Measurements from ENCODE around the gene EDA. TPM values are rescaled to one million over a fixed set of nuclear protein-coding genes. Genes with fewer than 3 reads are reported as not detected.

EDA gene
- total RNA-seq, 4 donors from 2014 or later = 0.37 to 12.4 (median 3.8) TPM

DNA sequence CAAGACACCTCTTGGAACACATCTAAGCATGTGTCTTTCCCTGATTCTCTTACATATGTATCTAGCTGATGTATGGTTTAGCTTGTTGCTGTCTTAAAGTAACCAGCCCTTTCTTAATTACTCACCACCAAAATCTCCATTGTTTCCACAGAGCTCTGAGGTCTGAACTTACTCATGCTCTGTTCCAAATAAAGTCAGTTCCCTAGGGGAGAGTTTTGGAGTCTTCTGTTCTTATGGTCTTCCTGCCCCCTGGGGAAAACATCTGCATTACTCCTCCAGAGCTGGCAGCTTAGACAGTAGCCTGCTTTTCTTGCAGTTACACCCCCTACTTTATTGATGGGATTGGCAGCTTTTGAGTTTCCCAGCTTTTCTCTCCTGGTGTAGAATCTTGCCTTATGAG, 125.8 kb downstream of the EDA start:
- H3K36me3 ChIP-seq = no peaks in the 10 kb centered on the region
- TF ChIP-seq POLR2A (IDR thresholded peaks at IDR 0.05) (no peak), POLR2AphosphoS5 (IDR thresholded peaks at IDR 0.05) (no peak), EP300 (IDR thresholded peaks at IDR 0.05; ENCODE audit: low read depth) (no peak), CTCF (IDR thresholded peaks at IDR 0.05) (no peak)
- H3K27ac ChIP-seq = no peak overlapping the region

DNA sequence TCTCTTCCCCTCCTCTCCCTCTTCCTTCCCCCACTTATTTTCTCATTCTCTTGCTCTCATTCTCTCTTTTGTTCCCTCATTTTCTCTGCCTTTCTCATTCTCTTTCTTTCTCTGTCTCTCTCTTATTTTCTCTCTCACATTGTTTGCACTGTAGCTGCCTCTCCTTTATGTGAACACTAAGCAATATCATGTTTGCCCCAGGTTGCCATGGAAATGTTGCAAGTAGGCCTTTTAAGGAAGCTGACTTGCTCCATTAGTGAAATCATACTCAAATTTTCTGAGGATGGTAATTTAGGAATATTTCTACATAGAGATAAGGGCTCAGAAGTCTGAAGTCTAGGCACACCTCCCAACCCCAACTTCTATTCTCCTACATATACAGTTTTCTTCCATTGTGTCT, 130.1 kb downstream of the EDA start:
- Histone ChIP-seq H3K36me3 (no peaks in the 10 kb centered on the region), H3K4me3 (no peak overlapping the region), H3K27me3 (no peaks in the 10 kb centered on the region), H3K4me1 (no peaks in the 10 kb centered on the region), H3K9me3 (no peaks in the 10 kb centered on the region), H3K27ac (no peak overlapping the region)
- no peak for TF ChIP-seq CTCF (IDR thresholded peaks at IDR 0.05)
- in situ Hi-C loops (cut with MboI; ENCODE audit: low pct_ligation_motif_present in 1 of 4, low pct_unique_long_range_greater_than_20kb in 1 of 4, low sequenced_read_pairs in 3 of 4) = no loop called here
- DNase-seq = no peak
- intact Hi-C loops (cut with DNase I; ENCODE audit: low total_unique reads) = no loop called here

More for the DNA sequence above, 125.8 kb downstream of the EDA start:
- no peak for DNase-seq
- no peaks in the 10 kb centered on the region for H3K9me3 ChIP-seq
- in situ Hi-C loops (cut with MboI; ENCODE audit: low pct_ligation_motif_present in 1 of 4, low pct_unique_long_range_greater_than_20kb in 1 of 4, low sequenced_read_pairs in 3 of 4) = no loop called here
- H3K4me3 ChIP-seq = no peak overlapping the region
- H3K27me3 ChIP-seq = no peaks in the 10 kb centered on the region
- intact Hi-C loops (cut with DNase I; ENCODE audit: low total_unique reads) = no loop called here
- H3K4me1 ChIP-seq = no peaks in the 10 kb centered on the region

GRCh38 chrX:69748055-69748454, 132.1 kb downstream of the EDA start:
- Histone ChIP-seq H3K36me3 (no peaks in the 10 kb centered on the region), H3K4me1 (no peaks in the 10 kb centered on the region), H3K9me3 (no peaks in the 10 kb centered on the region), H3K27ac (no peak overlapping the region), H3K27me3 (no peaks in the 10 kb centered on the region), H3K4me3 (no peak overlapping the region)
- 68 to 83% methylated on average over 1 of the region's 1 CpG for WGBS, 2 donors (ENCODE audit: low coverage in 1 of 2)
- no peak for TF ChIP-seq POLR2A (IDR thresholded peaks at IDR 0.05)
- TF ChIP-seq CTCF (IDR thresholded peaks at IDR 0.05) = no peak
- TF ChIP-seq POLR2AphosphoS5 (IDR thresholded peaks at IDR 0.05) = no peak
- TF ChIP-seq EP300 (IDR thresholded peaks at IDR 0.05; ENCODE audit: low read depth) = no peak
- no peak for DNase-seq
- intact Hi-C loops (cut with DNase I; ENCODE audit: low total_unique reads) = no loop called here
- in situ Hi-C loops (cut with MboI; ENCODE audit: low pct_ligation_motif_present in 1 of 4, low pct_unique_long_range_greater_than_20kb in 1 of 4, low sequenced_read_pairs in 3 of 4) = no loop called here

GRCh38 chrX:69759921-69760625, 144.2 kb downstream of the EDA start:
- Histone ChIP-seq H3K36me3 (no peaks in the 10 kb centered on the region), H3K4me3 (no peak overlapping the region), H3K27ac (no peak overlapping the region), H3K4me1 (no peaks in the 10 kb centered on the region), H3K27me3 (no peaks in the 10 kb centered on the region), H3K9me3 (no peaks in the 10 kb centered on the region)
- no peak for TF ChIP-seq POLR2A (IDR thresholded peaks at IDR 0.05)
- TF ChIP-seq CTCF (IDR thresholded peaks at IDR 0.05) = no peak
- no peak for TF ChIP-seq POLR2AphosphoS5 (IDR thresholded peaks at IDR 0.05)
- TF ChIP-seq EP300 (IDR thresholded peaks at IDR 0.05; ENCODE audit: low read depth) = no peak
- intact Hi-C loops (cut with DNase I; ENCODE audit: low total_unique reads) = no loop called here
- DNase-seq = no peak
- in situ Hi-C loops (cut with MboI; ENCODE audit: low pct_ligation_motif_present in 1 of 4, low pct_unique_long_range_greater_than_20kb in 1 of 4, low sequenced_read_pairs in 3 of 4) = no loop called here
- 50% methylated on average over 1 of the region's 1 CpG; no CpG with 5 or more reads in 1 of the 2 donors for WGBS, 2 donors (ENCODE audit: low coverage in 1 of 2)
